GM18519 (cell line): ENCODE data around the gene RPS3.
A peak's percentile ranks its signal among the peaks of the same experiment; 100 is the strongest.
"Not testable (repeated sequence)": the region's sequence is repeated elsewhere in the genome, so short reads cannot be mapped to it uniquely, and the experiment has no call there.

Source experiments
- ATAC-seq: cut with Tn5 transposase; IDR thresholded peaks from one replicate; pipeline ENCODE4 v1.9.1; 2021; ENCODE audit warnings: mild to moderate bottlenecking, moderate library complexity; ENCODE audit not compliant: unreplicated experiment, low FRiP score

RPS3 gene

DNA sequence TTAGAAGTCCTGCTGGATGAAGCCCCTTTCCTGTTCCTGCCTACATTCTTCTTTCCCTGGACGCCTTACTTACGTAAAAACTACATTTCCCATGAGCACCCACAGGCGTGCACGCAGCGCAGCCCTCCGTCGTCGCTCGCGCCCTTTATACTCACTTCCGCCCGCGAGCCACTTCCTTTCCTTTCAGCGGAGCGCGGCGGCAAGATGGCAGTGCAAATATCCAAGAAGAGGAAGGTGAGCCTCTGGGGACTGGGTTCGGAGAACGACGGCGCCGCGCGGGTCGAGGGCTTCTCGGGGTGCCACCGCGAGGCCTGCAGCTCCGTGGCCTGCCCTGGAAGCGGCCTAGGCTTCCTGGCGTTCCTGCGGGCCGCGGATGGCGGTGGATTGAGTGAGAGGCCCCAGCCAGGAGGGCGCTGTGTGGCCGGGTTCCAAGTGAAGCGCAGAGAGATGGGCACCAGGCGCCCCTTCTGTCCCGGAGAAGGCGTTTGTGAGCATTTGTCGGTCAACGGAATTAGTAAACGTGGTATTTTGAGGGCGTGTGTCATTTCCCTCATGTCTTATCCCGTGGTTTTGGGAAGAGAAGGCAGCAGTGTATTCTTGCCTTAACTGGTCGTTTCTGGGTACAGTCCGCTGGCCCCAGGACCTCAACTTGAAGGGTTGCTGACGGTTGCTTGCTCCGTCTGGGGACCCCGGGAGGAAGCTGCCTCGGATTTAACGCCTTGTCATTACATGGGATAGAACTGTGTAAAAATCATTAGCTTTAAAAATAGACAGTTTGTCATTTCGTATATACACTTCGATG, at the start of gene RPS3:
Gene RPS3 (plus strand): TSS at position 175 of the 802 bp plus-strand sequence. CDS start 30 bp downstream, at position 205.
- peak; percentile 74 for ATAC-seq

DNA sequence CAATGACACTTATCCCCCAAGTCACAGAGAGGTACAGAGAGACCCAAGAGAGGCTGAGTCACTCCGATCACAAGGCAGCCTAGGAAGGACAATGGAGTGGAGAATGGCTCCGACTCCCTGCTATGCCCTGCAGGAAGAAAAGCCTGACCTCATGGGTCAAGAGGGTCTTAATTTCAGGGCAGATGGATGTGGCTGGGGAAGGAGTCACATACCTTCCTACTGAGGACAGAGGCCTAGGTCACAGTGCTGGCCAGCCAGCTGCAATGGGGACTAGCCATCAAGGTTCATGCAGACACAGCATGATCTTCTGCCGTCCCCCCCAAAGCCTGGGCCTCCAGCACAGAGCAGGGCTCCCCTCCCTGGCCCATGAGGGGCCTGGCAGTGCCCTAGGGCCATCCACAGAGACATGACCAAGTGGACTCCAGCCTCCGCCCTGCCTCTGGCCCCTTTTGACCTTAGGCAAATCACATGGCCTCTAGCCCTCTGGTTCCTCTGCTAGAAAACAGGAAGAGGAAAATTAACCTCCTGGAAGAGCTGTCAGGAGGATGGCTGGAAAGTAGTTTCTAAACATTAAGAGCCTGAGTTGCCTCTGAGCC, 49.7 kb upstream of the RPS3 start:
- no peak for ATAC-seq

DNA sequence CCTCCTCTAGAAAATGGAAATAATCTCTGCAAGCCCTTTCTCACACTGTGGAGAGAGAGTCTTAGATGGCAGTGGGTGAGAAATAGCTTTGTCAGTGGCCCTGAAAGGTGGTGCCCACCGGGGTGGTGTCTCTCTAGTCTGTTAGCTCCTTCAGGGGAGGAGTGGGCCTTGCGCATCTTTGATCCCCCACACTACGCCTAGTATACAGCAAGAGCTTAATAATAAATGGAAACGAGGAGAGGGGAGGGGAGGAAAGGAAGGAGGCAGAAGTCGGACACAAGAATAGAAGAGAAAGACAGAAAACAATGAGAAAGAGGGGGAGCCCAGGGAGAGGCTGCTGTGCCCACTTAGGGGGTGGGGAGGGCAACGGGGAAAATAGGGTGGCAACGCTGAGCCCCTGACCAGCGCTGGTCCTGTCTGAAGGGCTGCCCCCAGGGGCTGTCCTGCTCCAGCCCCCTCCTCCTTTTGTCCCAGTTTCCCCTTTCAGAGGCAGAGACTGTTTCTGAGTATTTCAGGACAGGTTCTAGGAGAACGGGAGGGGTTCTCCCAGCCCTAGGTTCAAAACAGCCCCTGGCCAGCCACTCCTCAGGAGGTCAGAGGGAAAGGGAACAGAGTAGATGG, 49.1 kb upstream of the RPS3 start:
- no peak for ATAC-seq

DNA sequence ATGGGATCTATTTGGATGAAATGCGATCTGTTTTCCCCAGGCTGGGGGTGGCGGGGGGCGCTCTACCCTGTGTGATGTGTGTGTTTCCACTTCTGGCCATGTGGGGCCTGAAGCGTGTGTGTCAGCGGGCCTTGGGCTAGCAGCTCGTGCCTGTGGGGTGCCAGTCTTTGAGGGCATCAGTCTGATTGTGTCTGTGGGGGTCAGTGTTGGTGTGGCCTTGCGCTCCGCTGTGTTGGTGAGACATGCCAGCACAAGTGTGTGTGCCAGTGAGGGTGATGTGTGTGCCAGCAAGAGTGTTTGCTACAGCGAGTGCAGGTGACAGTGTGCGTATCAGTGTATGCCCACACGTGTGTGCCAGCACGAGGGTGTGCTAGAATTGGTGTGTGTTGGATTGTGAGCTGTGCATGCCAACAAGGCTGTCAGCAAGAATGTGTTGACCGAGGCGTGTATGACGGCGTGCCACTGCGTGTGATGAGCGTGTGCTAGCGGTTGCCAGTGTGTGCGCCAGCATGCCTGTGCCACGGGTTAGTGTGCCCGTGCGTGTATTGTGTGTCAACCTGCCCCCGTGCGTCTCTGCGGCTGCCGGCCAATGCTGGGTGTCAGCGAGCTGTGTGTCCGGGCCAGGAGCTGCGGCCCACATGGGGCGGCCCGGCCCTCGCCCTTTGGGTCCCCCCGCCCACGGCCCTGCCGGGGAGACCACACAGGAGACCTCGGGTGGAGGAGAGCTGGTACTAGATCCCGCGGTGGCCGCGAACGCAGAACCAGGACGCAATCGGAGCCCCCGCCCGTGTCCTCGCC, 48.4 kb upstream of the RPS3 start:
- no peak for ATAC-seq

- ATAC-seq = no peak
Measured at GRCh38 chr11:75351541-75351790, 47.9 kb upstream of the RPS3 start, which contains the start of gene ARRB1. TSS of gene ARRB1 (minus strand) at chr11:75351661. CDS start at chr11:75351607, 54 bp downstream.

DNA sequence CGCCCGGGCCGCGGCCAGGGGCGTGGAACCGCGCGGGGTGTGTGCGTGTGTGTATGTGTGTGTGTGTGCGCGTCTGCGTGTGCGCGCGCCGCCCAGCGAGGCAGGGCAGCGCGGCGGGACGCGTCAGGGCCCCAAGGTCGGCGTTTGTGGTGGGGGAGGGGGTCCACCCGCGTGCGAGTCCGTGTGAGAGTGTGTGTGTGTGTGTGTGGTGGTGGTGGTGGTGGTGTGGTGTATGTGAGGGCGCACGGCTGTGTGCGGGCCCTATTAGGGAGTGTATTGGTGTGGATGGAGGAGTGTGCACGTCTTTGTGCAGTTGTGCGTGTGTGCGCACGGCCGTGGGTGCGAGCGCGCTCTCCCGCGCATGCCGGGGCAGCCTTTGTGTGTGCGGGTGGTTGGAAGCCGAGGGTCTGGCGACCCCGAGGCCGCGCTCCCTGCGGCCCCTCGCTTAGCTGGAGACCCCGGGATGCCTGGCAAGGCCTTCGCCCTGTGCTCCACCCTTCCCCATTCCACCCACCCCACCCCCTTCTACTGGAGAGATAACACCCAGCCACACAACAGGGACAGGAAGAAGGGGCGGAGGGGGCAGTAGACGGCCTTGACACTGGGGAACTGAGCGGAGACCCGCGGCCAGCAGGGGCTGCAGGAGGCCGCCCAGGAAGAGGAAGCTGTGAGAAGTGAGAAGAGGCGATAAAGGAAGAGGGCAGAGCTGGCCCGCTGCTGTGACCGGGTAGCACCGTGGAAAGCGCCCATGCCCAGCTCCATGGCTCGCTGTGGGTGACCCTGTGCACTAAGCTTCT, 47.3 kb upstream of the RPS3 start:
- ATAC-seq = no peak

DNA sequence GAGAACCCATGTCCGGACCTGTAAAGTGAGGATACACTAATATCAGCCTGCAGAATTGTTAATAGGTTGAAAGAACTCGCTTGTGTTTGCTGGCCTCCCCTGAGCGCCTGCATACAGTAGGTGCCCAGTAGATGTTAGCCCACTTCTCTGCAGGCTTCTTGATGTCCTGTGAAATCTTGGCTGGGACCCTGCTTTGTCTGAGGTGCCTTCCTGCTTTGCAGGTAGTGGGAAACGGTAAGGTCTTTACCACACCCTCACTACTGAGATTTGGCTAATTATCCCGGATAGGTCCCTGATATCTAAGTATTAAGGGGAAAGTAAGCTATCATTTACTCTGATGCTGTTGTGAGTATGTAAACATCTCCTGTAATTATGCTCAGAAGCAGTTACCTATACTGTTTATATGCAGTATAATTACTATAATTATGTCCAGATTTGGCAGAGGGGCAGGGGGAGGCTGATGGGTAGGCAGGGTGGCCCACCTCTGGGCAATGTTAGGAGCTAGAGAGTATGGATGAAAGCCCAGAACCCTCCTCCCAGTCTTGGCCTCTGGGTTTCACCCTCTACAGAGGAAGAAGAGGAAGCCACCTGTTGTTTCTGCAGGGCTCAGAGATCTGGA, 46.6 kb upstream of the RPS3 start:
- no peak for ATAC-seq

GRCh38 chr11:75355051-75355450, 44.3 kb upstream of the RPS3 start:
- no peak for ATAC-seq

DNA sequence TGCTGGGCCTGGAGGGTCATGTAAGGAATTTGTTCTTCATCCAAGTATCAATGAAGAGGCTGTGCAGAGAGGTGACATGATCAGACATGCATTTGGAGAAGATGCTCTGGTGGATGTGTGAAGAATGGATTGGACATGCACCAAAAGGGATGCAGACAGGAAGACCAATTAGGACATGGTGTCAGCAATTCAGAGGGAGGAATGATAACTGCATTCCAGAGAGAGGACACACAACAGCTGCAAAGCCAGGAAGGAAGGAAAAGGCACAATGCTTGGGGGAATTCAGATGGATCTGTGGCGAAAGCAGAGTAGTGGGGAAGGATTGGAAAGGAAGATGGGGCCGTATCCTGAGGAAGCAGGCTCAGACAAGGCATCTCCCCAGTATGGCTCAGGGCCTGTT, 42.7 kb upstream of the RPS3 start:
- no peak for ATAC-seq

- ATAC-seq = not testable (repeated sequence)
Measured at GRCh38 chr11:75362285-75362684, 37.0 kb upstream of the RPS3 start.

DNA sequence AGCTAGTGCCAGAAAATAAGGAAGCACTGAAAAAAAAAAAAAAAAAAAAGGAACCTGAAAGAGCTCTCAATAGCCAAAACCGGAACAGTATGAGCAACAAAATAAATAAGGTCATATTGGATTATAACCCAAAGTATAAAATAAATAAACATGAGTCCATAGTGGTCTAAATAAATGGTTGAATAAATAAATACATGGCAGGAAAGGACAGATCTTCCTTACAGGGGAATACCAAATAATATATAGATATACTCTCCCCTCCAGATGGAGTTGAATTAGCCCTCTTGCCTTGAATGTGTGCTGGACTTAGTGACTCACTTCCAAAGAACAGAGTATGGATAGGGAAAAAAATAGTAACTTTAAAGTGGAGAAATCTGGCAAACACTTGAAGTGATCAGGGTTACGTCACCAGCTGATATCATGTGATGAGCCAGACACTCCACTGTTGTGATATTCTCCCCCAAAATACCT, 33.6 kb upstream of the RPS3 start:
- ATAC-seq = no peak

DNA sequence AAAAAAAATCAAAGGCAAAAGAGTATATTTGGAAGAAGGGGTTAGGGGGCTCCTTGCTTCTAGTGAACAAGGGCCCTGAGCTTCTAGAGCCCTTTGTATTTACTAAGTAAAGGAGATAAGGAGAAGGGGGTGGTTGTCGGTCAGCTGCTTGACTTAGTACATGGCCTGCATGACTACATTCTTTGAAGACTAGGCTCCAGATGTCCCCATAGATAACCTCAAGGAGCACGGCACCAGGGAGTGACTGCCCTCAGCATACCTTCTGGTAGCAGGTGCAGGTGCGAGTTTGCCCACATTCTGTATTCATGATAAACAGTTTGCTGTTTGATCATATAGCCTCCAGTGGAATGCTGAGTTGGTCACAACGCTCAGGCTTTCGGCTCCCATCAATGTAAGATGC, 32.5 kb upstream of the RPS3 start:
- not testable (repeated sequence) for ATAC-seq

DNA sequence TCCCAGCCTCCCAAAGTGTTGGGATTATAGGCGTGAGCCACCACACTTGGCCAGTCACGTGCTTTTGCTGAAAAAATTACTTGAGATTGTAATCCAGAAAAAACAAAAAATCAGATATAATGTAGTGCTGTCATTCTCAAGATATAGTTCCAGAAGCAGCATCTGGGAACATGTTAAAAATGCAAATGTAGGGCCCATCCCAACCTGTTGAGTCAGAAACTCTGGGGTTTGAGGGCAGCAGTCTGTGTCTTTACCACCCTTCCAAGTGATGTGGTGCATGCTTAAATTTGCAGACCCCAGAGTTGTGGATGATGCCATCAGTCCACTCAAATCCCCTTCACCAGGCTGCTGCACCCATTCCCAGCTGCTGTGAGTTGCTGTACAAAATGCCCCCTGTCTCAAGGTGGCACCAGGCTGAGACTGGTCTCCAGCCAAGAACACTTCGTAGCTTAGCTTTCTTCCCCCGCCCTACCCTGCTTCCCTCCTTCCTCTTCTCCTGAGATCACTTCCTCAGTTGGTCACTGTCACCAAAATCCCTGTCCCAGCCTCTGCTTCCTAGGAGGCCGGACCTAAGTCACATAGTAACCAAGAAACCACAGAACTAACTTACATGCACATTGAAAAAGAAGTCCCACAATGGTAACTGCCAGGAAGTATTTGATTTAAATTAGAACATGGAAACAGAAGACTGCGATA, 29.6 kb upstream of the RPS3 start:
- ATAC-seq = no peak

GRCh38 chr11:75371949-75372876, 27.1 kb upstream of the RPS3 start:
- no peak for ATAC-seq

DNA sequence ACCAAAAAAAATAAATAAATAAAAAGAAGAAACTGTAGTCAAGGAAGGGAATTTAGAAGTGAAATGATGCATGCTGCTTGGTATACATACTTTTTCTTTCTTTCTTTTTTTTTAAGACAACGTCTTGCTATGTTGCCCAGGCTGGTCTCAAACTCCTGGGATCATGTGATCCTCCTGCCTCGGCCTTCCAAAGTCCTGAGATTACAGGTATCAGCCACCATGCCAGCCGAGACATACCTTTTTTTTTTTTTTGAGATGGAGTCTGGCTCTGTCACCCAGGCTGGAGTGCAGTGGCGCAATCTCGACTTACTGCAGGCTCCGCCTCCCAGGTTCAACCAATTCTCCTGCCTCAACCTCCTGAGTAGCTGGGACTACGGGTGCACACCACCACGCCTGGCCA, 26.1 kb upstream of the RPS3 start:
- ATAC-seq = no peak

DNA sequence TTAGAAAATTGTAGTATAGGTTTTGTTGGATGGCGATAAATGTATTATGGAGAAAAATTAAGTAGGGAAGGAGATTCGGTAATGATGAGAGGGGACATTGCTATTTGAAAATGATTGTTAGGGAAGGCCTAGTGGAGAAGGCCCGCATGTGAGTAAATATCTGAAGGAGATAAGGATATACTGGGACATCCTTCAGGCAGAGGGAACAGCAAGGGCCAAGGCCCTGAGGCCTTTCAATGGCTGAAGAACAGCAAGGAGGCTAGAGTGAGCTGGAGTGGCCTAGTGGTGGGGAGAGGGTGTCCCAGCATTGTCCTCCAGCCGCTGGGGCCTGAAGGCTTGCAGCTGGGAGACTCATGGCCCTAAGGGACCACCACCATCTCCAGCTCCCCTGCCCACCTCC, 24.7 kb upstream of the RPS3 start:
- ATAC-seq = no peak

DNA sequence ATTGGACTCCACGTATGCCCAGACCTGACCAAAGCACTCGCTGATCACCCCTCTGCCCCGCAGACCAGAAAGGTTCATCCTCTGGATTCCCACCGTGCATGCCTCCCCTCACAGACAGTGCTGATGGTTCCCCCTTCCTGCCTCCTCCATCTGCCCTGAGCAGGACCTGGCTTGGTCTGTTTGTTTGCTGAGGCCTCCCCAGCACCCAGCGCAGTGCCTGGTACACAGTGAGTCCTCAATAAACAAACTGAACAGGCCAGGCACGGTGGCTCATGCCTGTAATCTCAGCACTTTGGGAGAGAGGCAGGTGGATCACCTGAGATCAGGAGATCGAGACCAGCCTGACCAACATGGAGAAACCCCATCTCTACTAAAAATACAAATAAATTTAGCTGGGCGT, 23.7 kb upstream of the RPS3 start:
- ATAC-seq = no peak

DNA sequence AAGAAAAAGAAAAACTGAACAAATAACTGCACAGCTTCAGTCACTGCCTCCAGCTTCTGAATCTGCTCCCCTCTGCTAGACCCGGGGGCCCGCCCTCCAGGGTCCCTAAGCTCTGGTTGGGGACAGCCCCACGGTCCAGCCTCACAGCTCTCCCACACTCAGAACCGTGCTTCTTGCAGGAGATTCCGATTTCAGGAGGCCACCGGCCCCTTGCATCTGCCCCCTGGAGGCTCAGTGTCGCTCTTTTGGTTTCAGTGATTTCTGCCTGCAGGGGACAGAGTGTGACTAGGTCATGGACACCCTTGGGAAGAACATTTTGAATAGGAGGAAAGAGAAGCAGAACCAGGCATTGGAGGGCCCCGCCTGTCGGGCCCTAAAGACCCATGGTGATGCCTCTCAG, 23.1 kb upstream of the RPS3 start:
- ATAC-seq = no peak
